GM12875 (cell line): ENCODE data around the gene COPG2.
"Not testable (repeated sequence)": the region's sequence is repeated elsewhere in the genome, so short reads cannot be mapped to it uniquely, and the experiment has no call there.

Experiments used
- H3K4me3 ChIP-seq: one replicate; pipeline ENCODE4 v1.5.1; 2011; ENCODE audit warnings: low read depth, low read length, control low read depth
- TF ChIP-seq, protein P1 (sequence below): IDR thresholded peaks from 2 replicates; pipeline ENCODE4 v1.5.1; 2011; ENCODE audit warnings: low read depth, mild to moderate bottlenecking, control low read depth, inconsistent platforms, low read length, moderate library complexity, borderline replicate concordance; ENCODE audit not compliant: insufficient read depth

COPG2 gene

DNA sequence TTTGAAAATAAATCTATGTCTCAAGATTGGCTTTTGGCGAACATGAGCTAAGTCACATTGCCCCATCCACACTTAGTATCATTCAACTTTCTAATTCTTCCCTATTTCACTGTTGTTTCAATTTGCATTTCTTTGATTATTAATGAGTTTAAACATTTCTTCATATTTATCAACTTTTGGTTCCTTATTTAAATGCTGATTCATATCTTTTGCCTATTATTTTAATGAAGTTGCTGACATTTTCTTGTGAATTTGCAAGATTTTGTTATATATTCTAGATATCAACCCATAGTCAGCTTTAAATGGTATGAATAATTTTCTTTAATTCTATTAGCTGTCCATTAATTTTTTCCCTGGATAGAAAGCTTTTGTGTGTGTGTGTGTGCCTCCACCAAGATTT lies 32.2 kb upstream of the COPG2 start:
- H3K4me3 ChIP-seq: no peak overlapping the region
- TF ChIP-seq, protein P1, sequence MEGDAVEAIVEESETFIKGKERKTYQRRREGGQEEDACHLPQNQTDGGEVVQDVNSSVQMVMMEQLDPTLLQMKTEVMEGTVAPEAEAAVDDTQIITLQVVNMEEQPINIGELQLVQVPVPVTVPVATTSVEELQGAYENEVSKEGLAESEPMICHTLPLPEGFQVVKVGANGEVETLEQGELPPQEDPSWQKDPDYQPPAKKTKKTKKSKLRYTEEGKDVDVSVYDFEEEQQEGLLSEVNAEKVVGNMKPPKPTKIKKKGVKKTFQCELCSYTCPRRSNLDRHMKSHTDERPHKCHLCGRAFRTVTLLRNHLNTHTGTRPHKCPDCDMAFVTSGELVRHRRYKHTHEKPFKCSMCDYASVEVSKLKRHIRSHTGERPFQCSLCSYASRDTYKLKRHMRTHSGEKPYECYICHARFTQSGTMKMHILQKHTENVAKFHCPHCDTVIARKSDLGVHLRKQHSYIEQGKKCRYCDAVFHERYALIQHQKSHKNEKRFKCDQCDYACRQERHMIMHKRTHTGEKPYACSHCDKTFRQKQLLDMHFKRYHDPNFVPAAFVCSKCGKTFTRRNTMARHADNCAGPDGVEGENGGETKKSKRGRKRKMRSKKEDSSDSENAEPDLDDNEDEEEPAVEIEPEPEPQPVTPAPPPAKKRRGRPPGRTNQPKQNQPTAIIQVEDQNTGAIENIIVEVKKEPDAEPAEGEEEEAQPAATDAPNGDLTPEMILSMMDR: no peak

DNA sequence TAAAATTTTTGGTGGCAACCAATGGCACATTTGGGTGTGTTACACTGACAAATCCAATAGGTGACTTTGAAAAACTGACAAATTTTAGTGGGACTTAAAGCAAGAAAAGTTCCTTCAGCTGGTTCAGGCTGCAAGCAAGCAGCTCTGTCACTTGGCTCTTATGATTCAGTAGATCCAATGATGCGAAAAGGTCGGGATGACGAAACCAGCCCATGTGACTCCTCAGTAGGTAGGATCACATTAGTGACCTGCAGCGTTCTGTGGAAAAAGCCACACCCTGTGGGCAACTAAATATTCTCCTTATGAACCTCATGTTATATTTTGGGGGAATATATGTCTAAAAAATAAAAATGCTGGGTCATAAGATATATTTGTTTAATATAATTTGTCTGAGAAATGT lies 31.1 kb upstream of the COPG2 start:
- H3K4me3 ChIP-seq: no peak overlapping the region
- TF ChIP-seq, protein P1: no peak

DNA sequence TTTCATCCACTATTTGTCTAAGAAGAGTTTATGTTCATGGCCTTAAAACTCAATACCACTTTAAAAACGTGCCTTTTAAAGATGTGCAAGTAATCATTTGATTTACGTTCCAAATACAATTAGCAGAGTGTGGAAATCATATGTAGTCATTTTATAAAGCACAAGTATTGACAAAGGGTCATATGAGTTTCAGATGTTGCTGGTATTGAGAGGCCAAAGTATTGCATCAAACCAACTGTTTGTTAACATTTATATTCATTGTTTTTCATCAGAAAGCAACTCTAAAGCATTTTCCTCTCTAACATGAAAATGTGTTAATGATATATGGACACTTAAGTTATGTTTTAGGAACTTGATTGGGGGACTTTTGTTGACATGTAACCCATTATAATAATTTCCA lies 29.3 kb upstream of the COPG2 start:
- TF ChIP-seq, protein P1: no peak
- no peak overlapping the region for H3K4me3 ChIP-seq

DNA sequence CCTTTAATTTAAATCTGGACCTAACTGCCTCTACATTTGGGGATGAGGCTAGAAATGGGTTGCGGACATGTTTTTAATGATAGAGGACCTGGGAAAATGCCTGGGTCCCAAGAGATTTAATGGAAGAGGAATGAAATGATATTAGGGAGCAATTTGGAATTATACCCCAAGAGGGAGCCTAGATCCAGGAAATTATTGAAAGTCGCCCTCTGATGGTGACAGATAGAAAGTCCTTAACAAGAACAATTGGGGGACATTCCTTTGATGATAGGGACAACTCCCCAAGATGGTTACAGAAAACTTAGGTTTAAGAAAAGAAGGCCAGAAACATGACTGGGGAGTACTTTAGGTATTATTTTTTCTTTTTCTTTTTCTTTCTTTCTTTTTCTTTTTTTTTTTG lies 27.3 kb upstream of the COPG2 start:
- TF ChIP-seq, protein P1: peak; percentile 38; the same call in 1 of the 2 replicates
- no peak overlapping the region for H3K4me3 ChIP-seq

DNA sequence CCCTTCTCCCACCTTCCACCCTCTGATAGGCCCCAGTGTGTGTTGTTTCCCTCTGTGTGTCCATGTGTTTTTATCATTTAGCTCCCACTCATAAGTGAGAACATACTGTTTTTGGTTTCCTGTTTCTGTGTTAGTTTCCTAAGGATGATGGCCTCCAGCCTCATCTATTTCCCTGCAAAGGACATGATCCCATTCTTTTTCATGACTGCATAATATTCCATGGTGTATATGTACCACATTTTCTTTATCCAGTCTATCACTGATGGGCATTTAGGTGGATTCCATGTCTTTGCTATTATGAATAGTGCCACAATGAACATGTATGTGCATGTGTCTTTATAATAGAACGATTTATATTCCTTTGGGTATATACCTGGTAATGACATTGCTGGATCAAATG lies 23.8 kb upstream of the COPG2 start:
- H3K4me3 ChIP-seq: not testable (repeated sequence)

DNA sequence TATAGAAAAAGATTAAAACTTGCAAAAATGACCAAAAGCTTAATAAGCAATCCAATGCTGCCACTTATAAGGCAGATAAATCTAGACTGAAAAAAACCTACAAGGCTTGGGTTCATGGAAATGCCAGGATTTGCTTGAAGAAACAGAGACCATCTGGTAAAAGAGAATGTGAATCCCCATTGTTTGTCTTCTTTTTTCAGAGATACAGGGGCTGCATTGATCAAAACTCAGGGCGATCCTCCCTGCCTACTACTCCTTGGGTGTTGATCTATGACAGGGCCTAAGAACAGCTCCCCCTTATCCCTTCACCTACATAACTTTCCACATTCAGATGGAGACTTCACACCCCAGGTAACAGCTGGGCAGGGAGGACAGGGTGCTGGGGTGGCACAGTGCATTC lies 21.1 kb upstream of the COPG2 start:
- H3K4me3 ChIP-seq: no peak overlapping the region
- TF ChIP-seq, protein P1: no peak

DNA sequence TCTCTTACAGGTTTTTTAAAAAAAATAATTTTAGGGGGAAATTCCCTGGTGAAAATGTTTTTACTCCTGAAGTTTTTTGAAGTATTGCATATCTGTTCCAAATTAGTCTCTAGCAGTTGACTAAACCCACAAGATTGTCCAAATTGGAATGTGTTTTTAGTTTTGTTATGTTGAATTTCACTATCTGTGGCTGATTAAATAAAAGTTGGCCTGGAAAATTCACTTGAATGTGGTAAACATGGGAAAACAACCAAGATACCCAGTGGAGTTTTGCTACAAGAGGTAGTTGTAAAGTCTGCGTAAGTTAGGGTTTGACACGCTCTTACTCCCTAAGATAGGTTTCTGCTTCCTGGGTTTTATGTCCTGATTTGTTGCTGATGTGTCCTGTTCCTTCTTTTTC lies 14.5 kb upstream of the COPG2 start:
- TF ChIP-seq, protein P1: no peak
- H3K4me3 ChIP-seq: no peak overlapping the region

DNA sequence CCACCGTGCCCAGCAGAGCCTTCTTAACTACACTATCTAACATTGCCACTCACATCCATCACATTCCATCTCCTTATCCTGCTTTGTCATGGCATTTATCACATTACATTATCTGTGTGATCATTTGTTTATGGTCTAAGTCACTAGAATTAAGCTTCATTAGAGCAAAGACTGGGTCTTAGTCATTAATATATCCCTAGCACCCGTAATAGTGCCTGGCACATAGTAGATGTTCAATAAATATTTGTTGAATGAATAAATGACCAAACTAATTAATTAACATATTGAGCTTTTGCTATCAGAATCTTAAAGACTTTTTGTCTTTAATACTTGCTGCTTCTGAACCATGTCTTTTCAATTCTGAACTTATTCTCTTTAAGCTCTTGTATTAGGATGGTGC lies 5.9 kb upstream of the COPG2 start:
- H3K4me3 ChIP-seq: no peak overlapping the region
- TF ChIP-seq, protein P1: no peak
